PC-3 (cell line): Measurements from ENCODE around the gene KCTD1.

Source experiments
- EZH2 ChIP-seq: fragments of 300-600 bp; sonication (generic); IDR thresholded peaks from one replicate; pipeline ENCODE4 v1.6.1; 2017; ENCODE audit warnings: antibody characterized with exemption, mild to moderate bottlenecking, low read length; ENCODE audit not compliant: unreplicated experiment
- EZH2phosphoT487 ChIP-seq: fragments of 300-600 bp; sonication (generic); IDR thresholded peaks from 2 replicates; pipeline ENCODE4 v1.6.1; 2018; ENCODE audit warnings: mild to moderate bottlenecking, antibody characterized with exemption, low read length, borderline replicate concordance
- TF ChIP-seq, protein P1 (sequence below): fragments of 300-600 bp; sonication (generic); conservative IDR thresholded peaks from 2 replicates; pipeline ENCODE4 v1.5.1; 2017; ENCODE audit warnings: antibody characterized with exemption, low read depth, mild to moderate bottlenecking, low read length

GRCh38 chr18:26526966-26527234 lies 21.5 kb downstream of the KCTD1 start:
- TF ChIP-seq EZH2phosphoT487 (no peak), EZH2 (no peak)
- TF ChIP-seq, protein P1, sequence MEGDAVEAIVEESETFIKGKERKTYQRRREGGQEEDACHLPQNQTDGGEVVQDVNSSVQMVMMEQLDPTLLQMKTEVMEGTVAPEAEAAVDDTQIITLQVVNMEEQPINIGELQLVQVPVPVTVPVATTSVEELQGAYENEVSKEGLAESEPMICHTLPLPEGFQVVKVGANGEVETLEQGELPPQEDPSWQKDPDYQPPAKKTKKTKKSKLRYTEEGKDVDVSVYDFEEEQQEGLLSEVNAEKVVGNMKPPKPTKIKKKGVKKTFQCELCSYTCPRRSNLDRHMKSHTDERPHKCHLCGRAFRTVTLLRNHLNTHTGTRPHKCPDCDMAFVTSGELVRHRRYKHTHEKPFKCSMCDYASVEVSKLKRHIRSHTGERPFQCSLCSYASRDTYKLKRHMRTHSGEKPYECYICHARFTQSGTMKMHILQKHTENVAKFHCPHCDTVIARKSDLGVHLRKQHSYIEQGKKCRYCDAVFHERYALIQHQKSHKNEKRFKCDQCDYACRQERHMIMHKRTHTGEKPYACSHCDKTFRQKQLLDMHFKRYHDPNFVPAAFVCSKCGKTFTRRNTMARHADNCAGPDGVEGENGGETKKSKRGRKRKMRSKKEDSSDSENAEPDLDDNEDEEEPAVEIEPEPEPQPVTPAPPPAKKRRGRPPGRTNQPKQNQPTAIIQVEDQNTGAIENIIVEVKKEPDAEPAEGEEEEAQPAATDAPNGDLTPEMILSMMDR: no peak
